BJ (cell line): ENCODE measurements around the gene TNIP1. TPM values are rescaled to one million over a fixed set of nuclear protein-coding genes. Genes with fewer than 3 reads are reported as not detected.

Source experiments
- CTCF ChIA-PET: fragments of 350-600 bp; formaldehyde crosslinking; extraction: SDS; loops from one replicate; lab custom pipeline; 2021; ENCODE audit warnings: antibody characterized with exemption, inconsistent platforms; lab: Yijun Ruan, JAX
- POLR2A ChIA-PET: fragments of 300-600 bp; sonication (Branson Sonifier 250); formaldehyde crosslinking; extraction: SDS; loops from one replicate; lab custom pipeline; 2021; ENCODE audit warnings: antibody characterized with exemption; lab: Charles Lee
- DNase-seq: peaks from one replicate; pipeline ENCODE4 v3.0.0-alpha.2; 2011; ENCODE audit warnings: low read depth
- H3K27me3 ChIP-seq: 2 replicates; pipeline ENCODE4 v1.6.0; 2011; ENCODE audit warnings: low read length; ENCODE audit not compliant: control insufficient read depth, insufficient read depth
- H3K36me3 ChIP-seq: 2 replicates; pipeline ENCODE4 v1.5.1; 2011; ENCODE audit warnings: low read length; ENCODE audit not compliant: control insufficient read depth, insufficient read depth
- H3K4me3 ChIP-seq: 2 replicates; pipeline ENCODE4 v1.5.1; 2011; ENCODE audit warnings: low read depth, mild to moderate bottlenecking, control low read depth, low read length
- polyA plus RNA-seq: library from polyadenylated mRNA; depleted of rRNA; stranded (reverse); fragments of >200 nt; gene quantifications from 2 replicates; pipeline ENCODE4 v1.2.3, GENCODE V29; 2011
- TF ChIP-seq, protein P1 (sequence below): IDR thresholded peaks from 2 replicates; pipeline ENCODE4 v1.5.1; 2011; ENCODE audit warnings: low read depth, mild to moderate bottlenecking, control low read depth, inconsistent platforms, low read length, moderate library complexity; ENCODE audit not compliant: insufficient read depth

TNIP1 gene
- polyA plus RNA-seq, 1 experiment = 80.8 TPM

DNA sequence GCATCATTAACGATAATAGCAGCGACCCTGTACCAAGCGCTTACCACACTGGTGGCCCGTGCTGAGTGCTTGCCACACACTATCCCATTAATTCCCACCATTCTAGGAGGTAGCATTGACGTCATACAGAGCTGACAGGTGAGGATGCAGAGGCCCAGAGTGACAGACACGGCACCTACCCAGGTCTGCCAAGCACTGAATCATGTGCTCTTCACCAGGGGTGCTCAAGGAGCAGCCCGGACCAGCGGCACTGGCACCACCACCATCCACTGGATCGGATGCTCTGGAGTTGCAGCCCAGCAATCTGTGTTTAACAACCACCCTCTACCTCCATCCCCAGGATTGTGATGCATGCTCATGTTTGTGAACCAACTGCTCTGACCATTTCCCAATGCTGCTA is 3.4 kb downstream of the TNIP1 start:
- ChIA-PET CTCF (interaction anchor here (1.4 kb wide), 1 partner anchor 26 kb away, joined by 5 read pairs; no protein-coding TSS in a partner anchor), POLR2A (no interaction called here)
- TF ChIP-seq, protein P1, sequence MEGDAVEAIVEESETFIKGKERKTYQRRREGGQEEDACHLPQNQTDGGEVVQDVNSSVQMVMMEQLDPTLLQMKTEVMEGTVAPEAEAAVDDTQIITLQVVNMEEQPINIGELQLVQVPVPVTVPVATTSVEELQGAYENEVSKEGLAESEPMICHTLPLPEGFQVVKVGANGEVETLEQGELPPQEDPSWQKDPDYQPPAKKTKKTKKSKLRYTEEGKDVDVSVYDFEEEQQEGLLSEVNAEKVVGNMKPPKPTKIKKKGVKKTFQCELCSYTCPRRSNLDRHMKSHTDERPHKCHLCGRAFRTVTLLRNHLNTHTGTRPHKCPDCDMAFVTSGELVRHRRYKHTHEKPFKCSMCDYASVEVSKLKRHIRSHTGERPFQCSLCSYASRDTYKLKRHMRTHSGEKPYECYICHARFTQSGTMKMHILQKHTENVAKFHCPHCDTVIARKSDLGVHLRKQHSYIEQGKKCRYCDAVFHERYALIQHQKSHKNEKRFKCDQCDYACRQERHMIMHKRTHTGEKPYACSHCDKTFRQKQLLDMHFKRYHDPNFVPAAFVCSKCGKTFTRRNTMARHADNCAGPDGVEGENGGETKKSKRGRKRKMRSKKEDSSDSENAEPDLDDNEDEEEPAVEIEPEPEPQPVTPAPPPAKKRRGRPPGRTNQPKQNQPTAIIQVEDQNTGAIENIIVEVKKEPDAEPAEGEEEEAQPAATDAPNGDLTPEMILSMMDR = no peak
- no peak for DNase-seq
- Histone ChIP-seq H3K36me3 (peaks cover 6% of the 10 kb centered on the region), H3K4me3 (no peak overlapping the region), H3K27me3 (no peaks in the 10 kb centered on the region)

DNA sequence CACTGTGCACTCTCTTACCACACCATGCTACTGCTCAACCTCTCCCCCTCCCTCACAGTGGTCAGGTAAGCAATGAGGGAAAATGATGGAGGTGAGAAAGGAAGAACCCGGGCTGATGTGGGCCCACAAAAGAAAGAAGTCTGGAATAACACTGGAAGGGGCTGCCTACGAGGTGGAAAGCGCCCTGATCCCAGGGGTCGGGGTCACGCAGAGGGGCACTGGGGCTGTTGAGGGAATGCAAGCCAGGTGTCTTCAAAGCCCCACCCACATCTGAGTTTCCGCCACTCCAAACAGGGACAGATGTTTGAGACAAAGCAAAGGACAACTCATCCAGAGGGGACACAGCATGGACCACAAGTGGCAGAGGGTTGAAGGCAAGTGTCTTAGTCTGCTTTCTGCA is 4.2 kb downstream of the TNIP1 start:
- H3K4me3 ChIP-seq = no peak overlapping the region
- POLR2A ChIA-PET = no interaction called here
- CTCF ChIA-PET = interaction anchor here (1.1 to 1.5 kb wide), 3 partner anchors 24 to 39 kb away, joined by 4 to 5 read pairs (median 4); no protein-coding TSS in a partner anchor

DNA sequence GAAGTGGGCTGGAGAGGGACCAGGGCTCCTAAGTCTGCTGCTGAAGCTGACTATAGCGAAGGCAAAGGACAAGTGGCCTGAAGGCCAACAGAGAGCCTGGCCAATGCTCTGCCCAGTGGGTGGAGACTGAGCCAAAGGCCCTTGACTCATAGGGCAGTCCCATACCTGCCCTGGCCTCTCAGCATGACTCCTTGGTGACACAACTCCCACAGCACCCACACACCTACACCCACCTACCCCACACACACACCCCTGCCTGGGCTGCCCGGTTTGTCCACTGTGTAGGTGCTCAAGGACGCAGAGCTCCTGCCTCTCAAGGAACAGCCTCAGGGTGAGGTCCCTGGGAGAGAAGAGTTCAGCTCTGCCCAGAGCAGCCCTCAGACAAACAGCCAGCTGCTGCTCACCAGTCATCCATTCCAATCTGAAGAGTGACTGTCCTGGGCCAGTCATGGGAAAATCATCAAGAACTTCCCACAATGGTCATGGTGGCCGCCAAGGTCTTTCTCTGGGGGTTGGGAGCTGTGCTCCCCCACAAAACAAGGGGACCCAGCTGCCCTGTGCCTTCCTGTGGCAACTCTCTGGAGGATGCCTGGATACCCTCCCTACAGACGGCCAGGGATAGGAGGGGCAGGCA is 5.0 kb downstream of the TNIP1 start:
- DNase-seq = no peak
- TF ChIP-seq, protein P1 = no peak
- CTCF ChIA-PET = interaction anchor here (1.1 to 2.1 kb wide), 3 partner anchors 24 to 40 kb away, joined by 4 read pairs; no protein-coding TSS in a partner anchor
- no peak overlapping the region for H3K4me3 ChIP-seq
- POLR2A ChIA-PET = no interaction called here
- H3K27me3 ChIP-seq = no peaks in the 10 kb centered on the region
- H3K36me3 ChIP-seq = peaks cover 6% of the 10 kb centered on the region

More for the DNA sequence above, 4.2 kb downstream of the TNIP1 start:
- Histone ChIP-seq H3K36me3 (peaks cover 6% of the 10 kb centered on the region), H3K27me3 (no peaks in the 10 kb centered on the region)
- TF ChIP-seq, protein P1 = no peak
- DNase-seq = no peak

DNA sequence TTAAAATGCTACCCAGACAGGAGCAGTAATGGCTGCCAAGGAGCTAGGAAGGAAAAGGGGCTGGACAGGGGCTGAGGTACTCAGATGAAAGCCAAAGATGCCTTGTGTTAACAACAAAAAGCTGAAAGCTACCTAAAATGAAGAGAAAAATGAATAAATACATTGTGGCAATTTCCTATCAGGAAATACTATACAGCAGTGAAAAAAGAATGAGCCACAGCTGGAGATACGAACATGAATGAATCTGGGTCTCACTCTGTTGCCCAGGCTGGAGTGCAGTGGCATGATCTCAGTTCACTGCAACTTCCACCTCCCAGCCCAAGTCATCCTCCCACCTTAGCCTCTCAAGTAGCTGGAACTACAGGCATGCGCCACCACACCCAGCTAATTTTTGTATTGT is 6.3 kb downstream of the TNIP1 start:
- H3K4me3 ChIP-seq = no peak overlapping the region
- ChIA-PET CTCF (interaction anchor here (0.9 to 3.7 kb wide), 4 partner anchors 8 to 102 kb away, joined by 3 to 12 read pairs (median 4); no protein-coding TSS in a partner anchor), POLR2A (no interaction called here)
- DNase-seq = no peak
- no peaks in the 10 kb centered on the region for H3K27me3 ChIP-seq
- H3K36me3 ChIP-seq = peaks cover 8% of the 10 kb centered on the region
- TF ChIP-seq, protein P1 = no peak

DNA sequence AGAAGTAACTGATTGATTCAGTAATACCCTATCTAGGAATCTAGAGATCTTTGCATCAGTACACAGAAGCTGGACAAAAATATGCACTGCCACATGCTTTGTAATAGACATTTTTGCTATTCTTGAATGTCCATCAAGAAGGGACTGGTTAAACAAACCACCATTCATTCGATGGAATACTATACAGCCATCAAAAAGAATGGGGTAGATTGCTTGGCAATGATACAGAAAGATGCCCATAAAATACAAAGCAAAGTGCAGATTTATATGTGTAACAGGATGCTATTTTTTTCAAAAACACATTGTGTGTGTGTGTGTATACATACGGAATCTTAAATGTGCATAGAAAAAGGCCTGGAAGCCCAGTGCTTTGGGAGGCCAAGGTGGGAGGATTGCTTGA is 7.6 kb downstream of the TNIP1 start:
- TF ChIP-seq, protein P1 = no peak
- POLR2A ChIA-PET = interaction anchor here (0.9 kb wide), 1 partner anchor 11 kb away, joined by 3 read pairs; no protein-coding TSS in a partner anchor
- Histone ChIP-seq H3K4me3 (no peak overlapping the region), H3K36me3 (peaks cover 5% of the 10 kb centered on the region; the same call in 1 of the 2 replicates), H3K27me3 (no peaks in the 10 kb centered on the region)
- DNase-seq = no peak
- CTCF ChIA-PET = interaction anchor here (1.0 to 3.7 kb wide), 3 partner anchors 22 to 61 kb away, joined by 3 to 12 read pairs (median 4); no protein-coding TSS in a partner anchor
